Neural cell (in vitro differentiated cells): Measurements from ENCODE around the gene DMXL2. TPM values are rescaled to one million over a fixed set of nuclear protein-coding genes. Genes with fewer than 3 reads are reported as not detected.

Experiments
- H2AFZ ChIP-seq: fragments of 200-600, 300-800 bp; sonication (generic), shearing (Covaris generic); 2 replicates; pipeline ENCODE4 v1.6.0; 2014; ENCODE audit warnings: low read depth, mild to moderate bottlenecking, antibody characterized with exemption, low read length, moderate library complexity
- H3F3A ChIP-seq: fragments of 200-600 bp; shearing (Covaris generic); 2 replicates; pipeline ENCODE4 v1.6.1; 2016; ENCODE audit warnings: mild to moderate bottlenecking, moderate library complexity, mixed read lengths, antibody characterized with exemption, low read length; ENCODE audit not compliant: insufficient read depth, poor library complexity, severe bottlenecking
- H3K27ac ChIP-seq: fragments of 200-600, 300-800 bp; sonication (generic), shearing (Covaris generic); 2 replicates; pipeline ENCODE4 v1.5.1; 2014; ENCODE audit warnings: mild to moderate bottlenecking, low read length, moderate library complexity
- H3K27me3 ChIP-seq: fragments of 300-800, 200-600 bp; sonication (generic), shearing (Covaris generic); 2 replicates; pipeline ENCODE4 v1.6.0; 2014; ENCODE audit warnings: mild to moderate bottlenecking, low read depth, low read length, moderate library complexity; ENCODE audit not compliant: insufficient read depth
- H3K36me3 ChIP-seq: fragments of 300-800, 200-600 bp; sonication (generic), shearing (Covaris generic); 2 replicates; pipeline ENCODE4 v1.5.1; 2014; ENCODE audit warnings: mild to moderate bottlenecking, antibody characterized with exemption, low read length, moderate library complexity; ENCODE audit not compliant: insufficient read depth
- H3K4me2 ChIP-seq: fragments of 300-800, 200-600 bp; sonication (generic), shearing (Covaris generic); 2 replicates; pipeline ENCODE4 v1.6.0; 2014; ENCODE audit warnings: mild to moderate bottlenecking, low read length
- H3K4me3 ChIP-seq: fragments of 300-800, 200-600 bp; sonication (generic), shearing (Covaris generic); 2 replicates; pipeline ENCODE4 v1.5.1; 2014; ENCODE audit warnings: mild to moderate bottlenecking, low read length, moderate library complexity
- H3K79me2 ChIP-seq: fragments of 200-600 bp; shearing (Covaris generic); replicated peaks from 2 replicates; pipeline ENCODE4 v1.6.0; 2014; ENCODE audit warnings: mild to moderate bottlenecking, low read length, moderate library complexity; ENCODE audit not compliant: insufficient read depth
- H3K9ac ChIP-seq: fragments of 300-800, 200-600 bp; sonication (generic), shearing (Covaris generic); 2 replicates; pipeline ENCODE4 v1.6.1; 2016; ENCODE audit warnings: mild to moderate bottlenecking, low read length, mixed read lengths
- H3K9me2 ChIP-seq: fragments of 200-600 bp; shearing (Covaris generic); 2 replicates; pipeline ENCODE4 v1.6.1; 2016; ENCODE audit warnings: mild to moderate bottlenecking, low read length, mixed read lengths; ENCODE audit not compliant: insufficient read depth
- H3K9me3 ChIP-seq: fragments of 200-600, 300-800 bp; sonication (generic), shearing (Covaris generic); 2 replicates; pipeline ENCODE4 v1.6.1; 2016; ENCODE audit warnings: mild to moderate bottlenecking, mixed run types, low read length, moderate library complexity, mixed read lengths
- H4K20me1 ChIP-seq: fragments of 200-600 bp; shearing (Covaris generic); 2 replicates; pipeline ENCODE4 v1.6.1; 2016; ENCODE audit warnings: mild to moderate bottlenecking, mixed run types; ENCODE audit not compliant: insufficient read depth
- EP300 ChIP-seq: fragments of 450-650 bp; conservative IDR thresholded peaks from 2 replicates; pipeline ENCODE4 v1.6.1; 2014; ENCODE audit warnings: antibody characterized with exemption, mild to moderate bottlenecking, moderate library complexity; ENCODE audit not compliant: poor library complexity, severe bottlenecking
- EZH2 ChIP-seq: fragments of 200-600, 300-800 bp; shearing (Covaris generic), sonication (generic); IDR thresholded peaks from 2 replicates; pipeline ENCODE4 v1.6.1; 2014; ENCODE audit warnings: antibody characterized with exemption, low read length, borderline replicate concordance, mild to moderate bottlenecking; ENCODE audit not compliant: insufficient read depth, poor library complexity, severe bottlenecking
- MXI1 ChIP-seq: fragments of 450-650 bp; conservative IDR thresholded peaks from 2 replicates; pipeline ENCODE4 v1.6.1; 2014; ENCODE audit warnings: antibody characterized with exemption, mild to moderate bottlenecking; ENCODE audit not compliant: poor library complexity, severe bottlenecking
- POLR2AphosphoS5 ChIP-seq: IDR thresholded peaks from 2 replicates; pipeline ENCODE4 v1.6.1; 2012
- RAD21 ChIP-seq: fragments of 450-650 bp; conservative IDR thresholded peaks from 2 replicates; pipeline ENCODE4 v1.6.1; 2014; ENCODE audit warnings: antibody characterized with exemption, mild to moderate bottlenecking, moderate library complexity
- SMC3 ChIP-seq: fragments of 450-650 bp; conservative IDR thresholded peaks from 2 replicates; pipeline ENCODE4 v1.6.1; 2014; ENCODE audit warnings: antibody characterized with exemption, mild to moderate bottlenecking, moderate library complexity; ENCODE audit not compliant: poor library complexity
- TAF1 ChIP-seq: IDR thresholded peaks from 2 replicates; pipeline ENCODE4 v1.6.1; 2012; ENCODE audit warnings: low read depth
- polyA plus RNA-seq: library from polyadenylated mRNA; depleted of rRNA; stranded (reverse); fragments of >200 nt; gene quantifications from 2 replicates; pipeline ENCODE4 v1.2.3, GENCODE V29; 2014
- TF ChIP-seq, protein P1 (sequence below): fragments of 450-650 bp; IDR thresholded peaks from 2 replicates; pipeline ENCODE4 v1.5.1; 2014; ENCODE audit warnings: antibody characterized with exemption, mild to moderate bottlenecking, moderate library complexity; ENCODE audit not compliant: poor library complexity, severe bottlenecking
- TF ChIP-seq, protein P2 (sequence below): IDR thresholded peaks from 2 replicates; pipeline ENCODE4 v1.6.1; 2012; ENCODE audit warnings: borderline replicate concordance

DMXL2 gene
- polyA plus RNA-seq, 1 donor from 2014 or later = 176 TPM

DNA sequence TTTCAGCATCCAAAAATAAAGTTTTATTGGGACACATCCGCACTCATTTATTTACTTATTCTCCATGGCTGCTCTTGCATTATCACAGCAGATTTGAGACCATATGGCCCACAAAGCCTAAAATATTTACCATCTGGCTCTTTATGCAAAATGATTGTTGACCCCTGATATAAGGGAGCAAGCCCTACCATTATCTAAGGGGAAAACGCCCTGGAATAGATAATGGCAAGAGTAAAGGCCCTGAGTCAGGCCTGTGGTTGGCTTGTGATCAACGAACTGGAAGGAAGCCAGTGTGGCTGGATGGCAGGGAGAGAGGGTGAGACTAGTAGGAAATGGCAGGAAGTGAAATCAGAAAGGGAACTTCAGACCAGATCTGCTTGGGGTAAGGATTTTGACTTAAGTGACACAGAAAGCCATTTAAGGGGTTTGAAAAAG is 24.6 kb upstream of the DMXL2 start:
- Histone ChIP-seq H3K79me2 (no peaks in the 10 kb centered on the region), H3K9me3 (no peaks in the 10 kb centered on the region), H2AFZ (no peak overlapping the region), H3K4me2 (no peak overlapping the region), H3K9ac (no peak overlapping the region), H3K4me3 (no peak overlapping the region), H3K27ac (no peak overlapping the region), H3K36me3 (no peaks in the 10 kb centered on the region), H4K20me1 (no peaks in the 10 kb centered on the region), H3K27me3 (no peaks in the 10 kb centered on the region), H3K9me2 (no peaks in the 10 kb centered on the region), H3F3A (no peaks in the 10 kb centered on the region)
- TF ChIP-seq, protein P1, sequence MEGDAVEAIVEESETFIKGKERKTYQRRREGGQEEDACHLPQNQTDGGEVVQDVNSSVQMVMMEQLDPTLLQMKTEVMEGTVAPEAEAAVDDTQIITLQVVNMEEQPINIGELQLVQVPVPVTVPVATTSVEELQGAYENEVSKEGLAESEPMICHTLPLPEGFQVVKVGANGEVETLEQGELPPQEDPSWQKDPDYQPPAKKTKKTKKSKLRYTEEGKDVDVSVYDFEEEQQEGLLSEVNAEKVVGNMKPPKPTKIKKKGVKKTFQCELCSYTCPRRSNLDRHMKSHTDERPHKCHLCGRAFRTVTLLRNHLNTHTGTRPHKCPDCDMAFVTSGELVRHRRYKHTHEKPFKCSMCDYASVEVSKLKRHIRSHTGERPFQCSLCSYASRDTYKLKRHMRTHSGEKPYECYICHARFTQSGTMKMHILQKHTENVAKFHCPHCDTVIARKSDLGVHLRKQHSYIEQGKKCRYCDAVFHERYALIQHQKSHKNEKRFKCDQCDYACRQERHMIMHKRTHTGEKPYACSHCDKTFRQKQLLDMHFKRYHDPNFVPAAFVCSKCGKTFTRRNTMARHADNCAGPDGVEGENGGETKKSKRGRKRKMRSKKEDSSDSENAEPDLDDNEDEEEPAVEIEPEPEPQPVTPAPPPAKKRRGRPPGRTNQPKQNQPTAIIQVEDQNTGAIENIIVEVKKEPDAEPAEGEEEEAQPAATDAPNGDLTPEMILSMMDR = no peak
- TF ChIP-seq EP300 (no peak), EZH2 (no peak)

DNA sequence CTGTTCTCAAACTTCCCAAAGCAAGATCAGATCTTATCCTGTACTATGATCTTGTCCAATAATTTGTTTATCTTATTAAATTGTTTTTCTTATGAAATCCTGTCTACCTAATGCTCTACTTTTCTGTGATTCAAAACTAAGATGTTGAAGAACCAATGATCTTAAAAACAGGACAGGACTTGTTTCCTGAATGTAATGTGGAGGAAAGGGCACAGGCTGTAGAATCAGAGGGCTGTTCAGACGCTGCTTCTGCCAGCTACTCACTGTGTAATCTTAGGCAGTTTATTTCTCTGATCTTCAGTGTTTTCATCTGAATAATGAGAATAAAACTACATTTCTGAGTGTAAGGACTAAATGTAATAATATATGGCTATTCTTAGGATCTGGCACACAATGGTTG is 20.1 kb upstream of the DMXL2 start:
- Histone ChIP-seq H3K4me3 (no peak overlapping the region), H3K9me3 (no peaks in the 10 kb centered on the region), H2AFZ (no peak overlapping the region), H3F3A (no peaks in the 10 kb centered on the region), H3K79me2 (no peaks in the 10 kb centered on the region), H4K20me1 (no peaks in the 10 kb centered on the region), H3K36me3 (no peaks in the 10 kb centered on the region), H3K9ac (no peak overlapping the region), H3K4me2 (no peak overlapping the region), H3K27me3 (no peaks in the 10 kb centered on the region), H3K27ac (no peak overlapping the region), H3K9me2 (no peaks in the 10 kb centered on the region)
- TF ChIP-seq MXI1 = no peak
- TF ChIP-seq EP300 = no peak
- TF ChIP-seq, protein P1 = no peak
- no peak for TF ChIP-seq RAD21
- TF ChIP-seq TAF1 = no peak
- TF ChIP-seq, protein P2, sequence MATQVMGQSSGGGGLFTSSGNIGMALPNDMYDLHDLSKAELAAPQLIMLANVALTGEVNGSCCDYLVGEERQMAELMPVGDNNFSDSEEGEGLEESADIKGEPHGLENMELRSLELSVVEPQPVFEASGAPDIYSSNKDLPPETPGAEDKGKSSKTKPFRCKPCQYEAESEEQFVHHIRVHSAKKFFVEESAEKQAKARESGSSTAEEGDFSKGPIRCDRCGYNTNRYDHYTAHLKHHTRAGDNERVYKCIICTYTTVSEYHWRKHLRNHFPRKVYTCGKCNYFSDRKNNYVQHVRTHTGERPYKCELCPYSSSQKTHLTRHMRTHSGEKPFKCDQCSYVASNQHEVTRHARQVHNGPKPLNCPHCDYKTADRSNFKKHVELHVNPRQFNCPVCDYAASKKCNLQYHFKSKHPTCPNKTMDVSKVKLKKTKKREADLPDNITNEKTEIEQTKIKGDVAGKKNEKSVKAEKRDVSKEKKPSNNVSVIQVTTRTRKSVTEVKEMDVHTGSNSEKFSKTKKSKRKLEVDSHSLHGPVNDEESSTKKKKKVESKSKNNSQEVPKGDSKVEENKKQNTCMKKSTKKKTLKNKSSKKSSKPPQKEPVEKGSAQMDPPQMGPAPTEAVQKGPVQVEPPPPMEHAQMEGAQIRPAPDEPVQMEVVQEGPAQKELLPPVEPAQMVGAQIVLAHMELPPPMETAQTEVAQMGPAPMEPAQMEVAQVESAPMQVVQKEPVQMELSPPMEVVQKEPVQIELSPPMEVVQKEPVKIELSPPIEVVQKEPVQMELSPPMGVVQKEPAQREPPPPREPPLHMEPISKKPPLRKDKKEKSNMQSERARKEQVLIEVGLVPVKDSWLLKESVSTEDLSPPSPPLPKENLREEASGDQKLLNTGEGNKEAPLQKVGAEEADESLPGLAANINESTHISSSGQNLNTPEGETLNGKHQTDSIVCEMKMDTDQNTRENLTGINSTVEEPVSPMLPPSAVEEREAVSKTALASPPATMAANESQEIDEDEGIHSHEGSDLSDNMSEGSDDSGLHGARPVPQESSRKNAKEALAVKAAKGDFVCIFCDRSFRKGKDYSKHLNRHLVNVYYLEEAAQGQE = no peak
- TF ChIP-seq EZH2 = no peak
- TF ChIP-seq POLR2AphosphoS5 = no peak
- TF ChIP-seq SMC3 = no peak
